Measurements from ENCODE around the gene TADA2A.

DNA sequence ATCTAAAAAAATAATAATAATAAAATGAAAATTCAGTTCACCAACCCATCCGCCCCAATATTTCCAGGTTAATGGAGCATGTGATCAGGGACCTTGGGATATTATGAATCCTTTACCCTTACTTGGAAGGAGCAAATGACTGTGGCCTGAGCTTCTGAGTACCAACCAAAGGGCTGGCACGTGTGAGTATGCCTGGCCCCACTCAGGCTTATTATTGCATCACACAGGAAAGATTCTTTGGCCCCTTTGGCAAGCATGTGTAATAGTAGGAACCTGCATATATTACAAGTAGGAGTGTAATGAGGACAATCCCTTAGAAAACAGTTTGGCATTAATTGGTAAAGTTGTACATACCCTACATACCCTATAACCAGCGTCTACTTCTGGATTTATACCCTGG is 38.1 kb upstream of the TADA2A start:
- no peak for TF ChIP-seq GATA2 (IDR thresholded peaks at IDR 0.05; ENCODE audit: low read depth, low read length)
- no peak for TF ChIP-seq GATA3 (IDR thresholded peaks at IDR 0.05; ENCODE audit: low read depth, low read length)
